Left cardiac atrium (tissue), 4 donors: ENCODE data around the gene SYCE1. TPM values are rescaled to one million over a fixed set of nuclear protein-coding genes. Genes with fewer than 3 reads are reported as not detected.
"Not testable (repeated sequence)": the region's sequence is repeated elsewhere in the genome, so short reads cannot be mapped to it uniquely, and the experiment has no call there.

ENCODE experiments used
- ATAC-seq, 2 donors: fragments of 200-7000 bp; cut with Tn5 transposase; one replicate each; pipeline ENCODE4 v1.9.1; 2020; ENCODE audit warnings: mild to moderate bottlenecking in 2 of 2, moderate library complexity in 2 of 2
- DNase-seq: peaks from one replicate; pipeline ENCODE4 v3.0.0-alpha.2; 2020
- intact Hi-C, 2 donors: fragments of 100-400 bp; cut with DNase I; formaldehyde crosslinking; loops; one replicate each; pipeline versions ENCODE4 v1.14.1 to v1.15.1; 2022 to 2023
- long read RNA-seq: library from polyadenylated mRNA; unstranded; transcript quantifications from one replicate; pipeline ENCODE4 v2.0.0, GENCODE V29; 2021
- total RNA-seq, 2 donors: library from RNA; stranded (reverse); fragmentation: NEBNext Ultra II Directional; extraction: Animal tissue kit (Norgen Biotek cat#: 25700); gene quantifications; one replicate each; pipeline ENCODE4 v1.2.1, GENCODE V29; 2021
- donor health status: DM: no; HTN: yes; CAD: no.
- donor health status: DM: no; HTN: yes; CAD: no; lungs with severe emphysema.
- donor health status: DM: yes; HTN: yes; CAD: no.
- donor health status: Dilated cardiomyopathy.

SYCE1 gene, protein sequence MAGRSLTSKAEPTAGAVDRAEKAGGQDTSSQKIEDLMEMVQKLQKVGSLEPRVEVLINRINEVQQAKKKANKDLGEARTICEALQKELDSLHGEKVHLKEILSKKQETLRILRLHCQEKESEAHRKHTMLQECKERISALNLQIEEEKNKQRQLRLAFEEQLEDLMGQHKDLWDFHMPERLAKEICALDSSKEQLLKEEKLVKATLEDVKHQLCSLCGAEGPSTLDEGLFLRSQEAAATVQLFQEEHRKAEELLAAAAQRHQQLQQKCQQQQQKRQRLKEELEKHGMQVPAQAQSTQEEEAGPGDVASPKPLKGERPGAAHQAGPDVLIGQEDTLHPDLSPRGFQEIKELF
- under 1 TPM; 0.62 to 0.84 TPM for total RNA-seq
- long read RNA-seq, partial matches to known transcripts: 0 of 1 reads
- long read RNA-seq, other reads (novel, unspliced or antisense): 1 of 1 reads

DNA sequence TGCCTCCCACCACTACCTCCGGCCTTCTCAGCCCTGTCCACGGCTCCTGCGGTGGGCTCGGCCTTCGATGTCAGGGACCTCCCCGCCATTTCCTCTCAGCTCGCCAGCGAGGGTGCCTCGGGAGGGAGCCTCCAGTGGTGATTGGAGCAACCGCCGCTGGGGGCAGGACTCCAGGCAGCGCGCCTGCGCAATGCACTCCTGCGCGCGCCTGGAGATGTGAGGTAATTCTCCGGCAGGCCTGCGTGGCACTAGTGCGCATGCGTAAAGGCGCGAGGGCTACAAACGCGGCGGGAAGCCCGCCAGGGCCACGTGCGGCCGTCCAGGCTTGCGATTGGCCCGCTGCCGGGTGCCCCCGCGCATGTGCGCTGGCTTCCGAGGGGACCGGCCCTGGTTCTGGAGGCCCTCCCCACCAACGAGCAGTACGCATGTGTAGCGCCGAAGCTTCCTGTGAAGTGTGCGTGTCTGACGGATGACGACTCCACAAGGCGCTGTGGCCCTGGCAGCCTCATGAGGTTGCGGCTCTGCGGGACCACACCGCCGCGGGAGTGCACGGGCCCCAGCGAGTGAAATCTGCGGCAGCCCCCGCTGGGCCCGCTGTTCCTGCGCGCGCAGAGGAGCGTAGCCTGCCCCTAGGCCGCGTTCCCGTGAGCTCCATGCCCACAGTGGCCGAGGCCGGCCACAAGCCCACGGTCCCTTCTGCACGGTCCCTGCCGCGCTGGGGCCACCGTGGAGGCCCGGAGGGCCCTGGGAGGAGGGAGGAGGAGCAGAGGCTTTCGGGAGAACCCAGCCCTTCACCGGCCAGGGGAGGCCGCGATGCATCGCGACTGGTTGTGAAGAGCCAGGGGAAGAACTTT, at the start of gene SYCE1:
Gene SYCE1, minus strand, starts transcription at position 143 of the 854 bp plus-strand sequence. Its CDS starts 54 bp downstream, at position 89.
- ATAC-seq (peak in 1 of 2 donors; percentile 51), DNase-seq (peak; percentile 43)
- intact Hi-C loops: no loop called here

DNA sequence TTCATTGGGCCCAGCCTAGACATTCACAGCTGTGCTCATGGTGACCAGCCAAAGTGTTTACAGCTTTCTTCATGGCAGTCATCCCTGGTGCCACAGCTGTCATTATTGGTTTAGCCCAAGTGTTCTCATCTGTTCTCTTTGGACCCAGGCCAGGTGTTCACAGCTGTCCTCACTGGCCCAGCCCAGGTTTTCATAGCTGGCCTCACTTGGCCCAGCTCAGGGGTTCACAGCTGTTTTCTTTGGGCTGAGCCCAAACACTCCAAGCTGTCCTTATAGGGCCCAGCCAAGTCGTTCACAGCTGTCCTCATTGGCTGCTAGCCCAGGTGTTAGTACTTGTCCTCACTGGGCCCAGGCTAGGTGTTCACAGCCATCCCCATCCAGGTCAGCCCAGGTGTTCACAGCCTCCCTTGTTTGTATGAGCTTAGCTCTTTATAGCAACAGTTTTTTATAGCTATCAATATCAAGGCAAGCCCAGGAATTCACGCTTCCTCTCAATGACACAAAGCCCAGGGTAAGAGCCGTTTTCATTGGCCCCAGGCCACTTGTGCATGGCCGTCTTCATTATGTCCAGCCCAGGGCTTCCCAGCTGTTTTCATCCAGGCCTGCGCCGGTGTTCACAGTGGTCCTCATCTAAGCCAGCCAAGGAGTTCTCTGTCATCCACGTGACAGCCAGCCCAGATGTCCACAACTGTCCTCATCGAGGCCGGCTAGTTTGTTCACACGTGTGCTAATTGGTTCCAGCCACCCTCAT, 49.6 kb upstream of the SYCE1 start:
- ATAC-seq (peak in 1 of 2 donors; percentile 41), DNase-seq (peak; percentile 34)
- intact Hi-C loops: no loop called here

DNA sequence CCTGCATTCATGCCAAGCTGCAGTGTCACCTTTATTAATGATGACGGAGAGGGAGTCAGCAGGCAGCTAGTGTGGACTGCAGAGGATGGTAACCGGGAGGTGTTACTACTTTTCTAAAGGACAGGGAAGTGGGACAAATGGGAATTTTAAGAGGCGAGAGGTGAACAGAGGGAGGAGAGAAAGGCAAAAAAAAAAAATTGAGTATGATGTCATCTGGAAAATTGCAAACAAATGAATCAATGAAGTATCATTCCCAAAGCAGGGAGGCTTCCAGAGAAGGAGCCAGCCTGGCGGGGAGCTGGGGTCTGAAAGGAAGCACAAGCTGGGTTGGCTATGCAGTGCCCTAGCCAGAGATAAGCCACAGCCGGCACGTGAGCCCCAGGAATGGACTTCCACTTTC, 48.3 kb upstream of the SYCE1 start:
- DNase-seq (no peak), ATAC-seq (no peak)
- intact Hi-C loops: no loop called here

DNA sequence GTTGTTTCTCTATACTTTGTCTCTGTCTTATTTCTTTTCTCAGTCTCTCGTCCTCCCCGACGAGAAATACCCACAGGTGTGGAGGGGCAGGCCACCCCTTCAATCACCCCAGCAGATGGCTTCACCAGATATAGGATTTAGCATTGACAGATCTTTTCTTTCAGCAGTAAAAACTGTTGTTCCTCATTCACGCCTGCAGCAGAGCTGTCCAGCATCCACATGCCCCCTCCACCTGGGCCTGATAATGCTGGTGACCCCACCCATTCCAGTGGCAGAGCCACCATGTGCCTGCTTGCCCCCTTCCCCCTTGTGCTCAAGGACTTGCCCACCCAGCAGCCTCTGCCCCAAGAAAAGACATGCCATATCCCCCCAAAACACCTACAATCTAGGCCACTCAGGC, 45.7 kb upstream of the SYCE1 start:
- intact Hi-C loops: no loop called here
- ATAC-seq: no peak
- no peak for DNase-seq

DNA sequence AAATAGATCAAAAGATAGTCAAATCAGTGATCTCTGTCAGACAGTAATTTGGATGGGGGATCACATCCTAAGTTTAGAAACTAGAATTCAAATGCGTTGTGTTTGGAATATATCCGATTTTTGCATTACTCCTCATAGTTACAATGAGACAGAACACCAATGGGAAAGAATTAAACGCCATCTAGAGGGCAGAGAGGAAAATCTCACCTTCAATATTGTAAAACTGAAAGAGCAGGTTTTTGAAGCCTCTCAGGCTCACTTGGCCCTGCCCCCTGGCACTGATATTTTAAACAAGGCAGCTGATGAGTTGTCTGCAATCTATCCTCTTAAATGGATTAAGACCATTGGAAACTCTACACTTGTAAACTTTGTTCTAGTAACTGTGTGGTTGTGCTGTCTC, 43.5 kb upstream of the SYCE1 start:
- no peak for DNase-seq
- ATAC-seq: no peak
- intact Hi-C loops: loop anchor here in 1 of 2 donors (5.0 kb wide), 1 partner anchor 282 kb away; no protein-coding TSS in a partner anchor

DNA sequence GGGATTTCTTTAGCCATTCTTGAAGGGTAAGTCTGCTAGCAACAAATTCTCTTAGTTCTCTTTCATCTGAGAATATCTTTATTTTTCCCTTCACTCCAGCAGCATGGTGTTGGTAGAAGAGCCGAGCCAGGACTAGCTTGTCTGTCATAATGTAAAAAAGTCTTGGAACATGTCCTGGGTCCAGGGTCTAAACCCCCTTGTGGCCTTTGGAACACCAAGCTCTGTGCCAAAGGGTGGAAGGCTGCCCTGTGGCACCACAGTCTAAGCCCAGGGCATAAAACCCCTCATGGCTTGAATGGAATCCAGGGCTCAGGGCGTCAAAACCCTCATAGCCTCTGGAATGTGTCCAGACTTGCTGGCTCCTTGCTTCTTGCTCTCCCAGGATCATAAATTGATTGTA, 38.1 kb upstream of the SYCE1 start:
- DNase-seq, intact Hi-C loops, ATAC-seq: not testable (repeated sequence)

DNA sequence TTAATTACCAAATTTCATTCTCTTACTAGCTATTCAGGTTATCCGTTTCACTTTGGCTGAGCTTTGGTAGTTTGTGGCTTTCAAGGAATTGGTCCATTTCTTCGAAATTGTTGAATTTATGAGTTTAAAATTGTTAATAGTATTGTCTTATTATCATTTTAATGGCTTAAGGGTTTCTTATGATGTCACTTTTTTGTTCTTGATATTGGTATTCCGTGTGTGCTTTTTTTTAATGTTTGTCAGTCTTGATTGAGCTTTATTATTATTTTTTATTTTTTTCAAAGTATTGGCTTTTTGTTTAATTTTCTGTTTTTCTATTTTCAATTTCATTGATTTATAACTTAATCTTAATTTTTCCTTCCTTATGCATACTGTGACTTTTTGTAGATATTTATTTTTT, 35.3 kb upstream of the SYCE1 start:
- intact Hi-C loops: no loop called here
- ATAC-seq (no peak), DNase-seq (no peak)

DNA sequence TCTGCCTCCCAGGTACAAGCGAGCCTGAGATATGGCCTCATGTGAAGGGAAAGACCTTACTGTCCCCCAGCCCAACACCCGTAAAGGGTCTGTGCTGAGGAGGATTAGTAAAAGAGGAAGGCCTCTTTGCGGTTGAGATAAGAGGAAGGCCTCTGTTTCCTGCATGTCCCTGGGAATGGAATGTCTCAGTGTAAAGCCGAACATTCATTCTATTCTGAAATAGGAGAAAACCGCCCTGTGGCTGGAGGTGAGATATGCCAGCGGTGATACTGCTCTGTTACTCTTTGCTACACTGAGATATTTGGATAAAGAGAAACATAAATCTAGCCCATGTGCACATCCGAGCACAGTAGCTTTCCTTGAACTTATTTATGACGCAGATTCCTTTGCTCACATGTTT, 34.5 kb upstream of the SYCE1 start:
- ATAC-seq, DNase-seq, intact Hi-C loops: not testable (repeated sequence)

DNA sequence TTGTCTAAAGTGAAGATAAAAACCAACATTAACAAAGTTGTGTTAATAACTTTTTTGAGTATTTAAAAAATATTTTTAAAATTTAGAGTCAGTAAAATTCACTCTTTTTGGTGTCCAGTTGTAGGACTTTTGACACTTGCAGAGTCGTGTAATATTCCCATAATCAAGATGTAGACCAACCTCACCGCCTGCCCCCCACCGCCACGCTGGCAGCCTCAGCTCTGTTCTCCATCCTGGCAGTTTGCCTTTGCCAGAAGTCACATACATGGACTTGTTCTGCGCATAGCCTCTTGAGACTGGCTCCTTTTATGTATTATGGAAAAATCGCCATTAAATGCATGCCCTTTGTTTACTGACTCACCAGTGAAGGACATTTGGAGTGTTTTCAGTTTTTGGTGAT, 27.3 kb upstream of the SYCE1 start:
- ATAC-seq (no peak), DNase-seq (no peak)
- intact Hi-C loops: no loop called here

DNA sequence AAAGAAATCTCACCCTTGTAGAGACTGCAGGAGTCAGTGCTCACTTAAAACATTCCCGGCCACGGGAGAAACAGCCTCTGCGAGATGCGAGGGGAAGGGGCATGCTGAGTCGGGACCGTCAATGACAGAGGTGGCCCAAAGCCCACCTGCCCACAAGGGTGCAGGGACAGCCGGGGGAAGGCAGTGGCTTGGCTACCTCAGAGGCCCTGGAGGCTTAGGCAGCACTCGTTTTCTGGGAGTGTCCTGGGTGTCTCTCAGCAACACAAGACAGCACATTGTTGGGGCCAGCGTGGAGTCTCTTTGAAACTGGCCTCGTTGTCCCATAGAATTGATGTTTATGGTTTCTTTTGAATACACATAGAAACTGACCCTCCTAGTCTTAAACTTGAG, 25.6 kb upstream of the SYCE1 start:
- ATAC-seq (no peak), DNase-seq (no peak)
- intact Hi-C loops: no loop called here

DNA sequence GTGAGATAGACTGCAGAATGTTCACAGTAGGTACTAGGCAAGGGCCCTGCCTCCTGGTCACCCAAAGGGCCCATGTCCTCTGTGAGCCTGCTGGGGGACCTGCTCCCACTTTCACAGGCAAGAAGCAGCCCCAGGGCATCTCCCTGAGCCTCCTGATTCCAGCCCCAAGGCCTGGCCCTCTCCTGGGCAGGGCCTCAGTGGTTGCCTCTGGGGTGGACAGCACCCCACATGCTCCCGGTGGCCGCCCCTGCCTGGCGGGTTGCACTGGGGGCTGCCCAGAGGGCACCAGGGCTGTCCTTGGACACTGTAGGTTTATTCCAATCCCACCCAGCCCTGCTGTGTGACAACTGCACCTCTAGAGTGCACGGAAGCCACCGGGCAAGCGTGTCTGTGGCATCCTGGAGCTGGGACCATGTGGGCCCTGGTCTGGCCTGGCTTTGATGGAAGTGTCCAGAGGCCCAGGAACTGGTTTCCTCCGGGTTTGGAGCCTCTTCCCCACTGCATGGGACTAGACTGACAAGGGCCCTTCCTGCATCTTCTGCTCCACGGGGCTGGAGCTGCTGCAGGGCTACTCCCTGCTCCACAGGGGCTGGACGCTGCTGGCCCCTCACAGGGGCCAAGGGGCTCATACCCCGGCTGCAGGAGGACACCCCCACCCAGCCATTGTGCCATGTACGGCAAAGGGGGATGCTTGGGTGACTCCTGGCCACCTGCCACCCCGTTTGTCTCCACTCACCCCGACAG, 25.0 kb upstream of the SYCE1 start:
- DNase-seq (no peak), ATAC-seq (no peak)

DNA sequence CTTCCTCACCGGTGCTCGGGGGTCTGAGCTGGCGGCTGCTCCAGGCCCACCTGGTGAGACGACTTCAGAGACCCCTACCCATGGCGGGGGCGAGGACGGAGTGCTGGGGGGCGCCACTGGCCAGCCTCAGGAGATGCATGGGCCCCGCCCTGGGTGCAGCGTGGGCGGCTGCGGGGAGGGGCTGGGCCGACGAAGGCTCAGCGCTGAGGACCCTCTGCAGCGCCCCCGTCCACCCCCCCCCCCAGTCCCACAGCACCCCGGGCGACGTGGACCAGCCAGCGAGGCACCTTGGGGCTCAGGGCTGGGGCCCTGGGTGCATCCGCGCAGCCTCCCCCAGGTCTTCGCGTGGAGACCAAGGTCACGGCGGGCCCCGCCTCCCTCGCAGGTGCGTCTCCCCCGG, 11.7 kb upstream of the SYCE1 start:
- intact Hi-C loops: loop anchor here (10.0 kb wide), 1 partner anchor 152 kb away; the partner anchor contains the start of gene SPRN (in 2 of the 2)
- DNase-seq: not testable (repeated sequence)
- ATAC-seq: peak in 1 of 2 donors; percentile 23

More for the DNA sequence above, 25.0 kb upstream of the SYCE1 start:
- intact Hi-C loops: no loop called here

DNA sequence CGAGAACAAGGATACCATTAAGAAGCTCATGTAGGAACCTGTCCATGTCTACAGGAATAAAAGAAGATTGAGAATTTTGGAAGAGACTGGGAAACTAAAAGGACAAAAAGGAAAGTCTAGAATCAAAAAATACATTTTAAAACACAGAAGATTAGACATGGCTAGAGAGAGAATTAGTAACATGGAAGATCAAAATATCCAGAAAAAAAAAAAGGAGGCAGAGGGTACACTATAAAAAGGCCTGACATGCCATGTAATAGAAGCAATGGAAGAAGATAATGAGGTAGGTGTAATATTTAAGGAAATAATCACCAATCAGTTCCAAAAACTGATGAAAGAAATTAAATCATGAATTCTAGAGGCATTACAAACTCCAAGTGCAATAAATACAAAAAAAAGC, 8.1 kb upstream of the SYCE1 start:
- intact Hi-C loops: loop anchor here (10.0 kb wide), 1 partner anchor 149 kb away; the partner anchor contains the start of gene SPRN (in 2 of the 2)
- DNase-seq, ATAC-seq: not testable (repeated sequence)

DNA sequence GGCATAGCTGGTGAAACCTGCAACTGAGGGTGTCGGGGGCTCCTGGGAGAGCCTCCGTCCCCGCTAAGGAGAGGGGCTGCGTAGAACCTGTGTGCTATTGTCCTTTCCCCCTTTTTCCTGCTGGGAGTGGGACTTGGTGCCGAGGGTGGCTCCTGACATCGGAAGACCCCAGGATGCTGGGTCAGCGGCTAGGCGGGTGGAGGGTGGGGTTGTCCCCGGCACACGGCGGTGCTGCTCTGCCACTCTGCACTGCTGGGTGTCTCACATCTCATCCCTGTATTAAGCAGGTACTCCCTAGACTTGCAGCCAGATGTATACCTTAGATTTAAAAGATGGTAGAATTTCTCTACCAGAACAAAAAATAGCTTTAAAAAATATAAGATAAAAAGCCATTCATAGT, 6.7 kb upstream of the SYCE1 start:
- not testable (repeated sequence) for ATAC-seq, DNase-seq
- intact Hi-C loops: loop anchor here (10.0 kb wide), 1 partner anchor 147 kb away; the partner anchor contains the start of gene SPRN (in 2 of the 2)

DNA sequence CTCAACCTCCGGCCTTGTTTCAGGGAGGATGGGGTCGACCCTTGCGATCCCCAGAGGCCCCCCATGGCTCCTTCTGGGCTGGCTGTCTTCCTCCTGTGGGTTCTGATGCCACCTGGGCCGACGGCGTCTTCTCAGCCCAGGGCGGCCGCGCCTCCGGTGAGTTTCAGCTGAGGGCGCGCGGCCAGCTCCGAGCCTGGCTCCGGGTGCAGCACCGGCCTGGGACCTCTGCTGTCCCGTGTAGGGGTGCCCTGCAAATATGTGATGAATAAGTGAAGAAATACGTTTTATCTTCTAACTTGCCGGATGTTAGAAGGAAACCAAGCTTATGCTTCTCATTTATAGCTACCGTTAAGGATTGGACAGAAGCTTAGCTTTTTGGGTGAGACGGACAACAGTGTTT, 4.4 kb upstream of the SYCE1 start:
- intact Hi-C loops: loop anchor here (10.0 kb wide), 1 partner anchor 145 kb away; the partner anchor contains the start of gene SPRN (in 2 of the 2)
- not testable (repeated sequence) for DNase-seq
- ATAC-seq: peak in 1 of 2 donors; percentile 28

DNA sequence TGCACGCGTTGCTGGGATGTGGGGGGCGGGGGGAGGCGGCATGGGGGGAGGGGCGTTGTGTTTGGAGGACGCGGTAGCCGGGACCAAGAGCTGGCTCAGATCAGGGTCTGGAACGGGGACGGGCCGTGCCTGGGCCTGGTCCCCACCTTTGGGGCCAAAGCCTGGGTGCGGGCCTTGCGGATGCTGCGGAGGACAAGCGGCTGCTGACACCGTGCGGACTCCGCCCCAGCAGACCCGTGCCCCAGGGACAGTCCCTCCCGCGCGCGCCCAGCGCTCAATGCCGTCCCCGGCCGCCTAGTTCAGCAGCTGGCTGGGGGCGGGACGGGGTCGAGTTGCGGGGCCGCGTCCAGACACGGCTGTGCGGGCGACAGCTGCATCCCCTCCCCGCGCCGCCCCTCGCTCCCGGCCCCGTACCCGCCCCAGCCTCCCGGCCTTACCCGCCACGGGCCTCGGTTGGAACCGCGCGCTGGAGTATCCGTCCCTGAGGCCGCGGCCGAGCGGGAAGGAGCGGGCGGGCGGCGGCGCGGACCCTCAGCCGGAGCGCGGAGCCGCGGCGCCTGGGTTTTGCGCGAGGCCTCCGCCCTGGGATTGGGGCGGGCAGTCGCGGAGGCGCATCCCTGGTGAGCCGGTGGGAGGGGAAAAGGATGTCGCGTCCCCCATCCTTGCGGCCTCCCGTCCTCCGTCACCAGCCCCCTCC, 3.6 kb upstream of the SYCE1 start:
- DNase-seq, intact Hi-C loops: not testable (repeated sequence)
- ATAC-seq: peak; percentile 28 to 38

DNA sequence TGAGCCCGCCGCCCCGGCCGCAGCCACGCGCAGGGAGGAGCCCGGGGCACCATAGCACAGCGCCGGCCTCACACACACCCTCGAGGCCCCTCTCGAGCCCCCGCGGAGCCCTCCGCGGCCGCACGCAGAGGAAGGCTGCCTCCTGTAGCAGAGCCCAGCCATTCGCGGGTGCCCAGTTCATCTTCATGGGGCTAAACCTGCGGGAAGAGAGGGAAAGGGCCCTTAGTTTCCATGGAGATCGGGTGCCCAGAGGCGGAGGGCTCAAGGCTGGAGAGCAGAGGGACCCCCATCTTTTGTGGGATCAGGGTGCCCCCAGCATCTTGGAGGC, 2.9 kb upstream of the SYCE1 start:
- ATAC-seq (no peak), DNase-seq (no peak)
- intact Hi-C loops: no loop called here
